Measurements from ENCODE around the gene MRPL24. TPM values are rescaled to one million over a fixed set of nuclear protein-coding genes. Genes with fewer than 3 reads are reported as not detected.

Gene MRPL24
- total and polyA plus RNA-seq, 2 of the 13 experiments (the other 11 are each of a cell fraction or from before 2014, with no cell fraction given): 38.1 to 42.9 TPM

- TF ChIP-seq MXD4 (CRISPR knock-in tag; IDR thresholded peaks at IDR 0.05) (0 out of 2 replicates have a peak, but pooled peaks have one; percentile 69), ZNF841 (CRISPR knock-in tag; IDR thresholded peaks at IDR 0.05; ENCODE audit: borderline replicate concordance) (no peak), ZKSCAN5 (CRISPR knock-in tag; IDR thresholded peaks at IDR 0.05) (peak; percentile 89), HOXD1 (CRISPR knock-in tag; IDR thresholded peaks at IDR 0.05) (peak; percentile 22; the same call in 1 of the 2 replicates), KDM1A (CRISPR knock-in tag; IDR thresholded peaks at IDR 0.05) (no peak), DNMT1 (CRISPR knock-in tag; IDR thresholded peaks at IDR 0.05) (no peak), ZNF558 (CRISPR knock-in tag; IDR thresholded peaks at IDR 0.05; ENCODE audit: borderline replicate concordance) (peak; percentile 79; the same call in 1 of the 2 replicates), ZNF703 (CRISPR knock-in tag; IDR thresholded peaks at IDR 0.05; ENCODE audit: borderline replicate concordance) (peak; percentile 53; the same call in 1 of the 2 replicates), ZNF609 (CRISPR knock-in tag; IDR thresholded peaks at IDR 0.05; ENCODE audit: borderline replicate concordance) (peak; percentile 68; the same call in 1 of the 2 replicates), ZNF30 (CRISPR knock-in tag; IDR thresholded peaks at IDR 0.05) (0 out of 2 replicates have a peak, but pooled peaks have one; percentile 77), SIN3A (IDR thresholded peaks at IDR 0.05; ENCODE audit: borderline replicate concordance, low read depth, low read length) (peak; percentile 23; the same call in 1 of the 2 replicates), ZNF792 (CRISPR knock-in tag; IDR thresholded peaks at IDR 0.05) (no peak), ZFX (CRISPR knock-in tag; IDR thresholded peaks at IDR 0.05; ENCODE audit: low read depth) (peak; percentile 98), TOE1 (CRISPR knock-in tag; IDR thresholded peaks at IDR 0.05) (no peak), ETV5 (CRISPR knock-in tag; IDR thresholded peaks at IDR 0.05; ENCODE audit: borderline replicate concordance) (peak; percentile 83), PRPF4 (IDR thresholded peaks at IDR 0.05; ENCODE audit: low read depth, low read length, poor library complexity, severe bottlenecking) (peak; percentile 10), GRHL1 (CRISPR knock-in tag; conservative IDR thresholded peaks at IDR 0.05) (no peak), ZFP82 (CRISPR knock-in tag; IDR thresholded peaks at IDR 0.05; ENCODE audit: borderline replicate concordance) (no peak)
- TF ChIP-seq, protein P1, sequence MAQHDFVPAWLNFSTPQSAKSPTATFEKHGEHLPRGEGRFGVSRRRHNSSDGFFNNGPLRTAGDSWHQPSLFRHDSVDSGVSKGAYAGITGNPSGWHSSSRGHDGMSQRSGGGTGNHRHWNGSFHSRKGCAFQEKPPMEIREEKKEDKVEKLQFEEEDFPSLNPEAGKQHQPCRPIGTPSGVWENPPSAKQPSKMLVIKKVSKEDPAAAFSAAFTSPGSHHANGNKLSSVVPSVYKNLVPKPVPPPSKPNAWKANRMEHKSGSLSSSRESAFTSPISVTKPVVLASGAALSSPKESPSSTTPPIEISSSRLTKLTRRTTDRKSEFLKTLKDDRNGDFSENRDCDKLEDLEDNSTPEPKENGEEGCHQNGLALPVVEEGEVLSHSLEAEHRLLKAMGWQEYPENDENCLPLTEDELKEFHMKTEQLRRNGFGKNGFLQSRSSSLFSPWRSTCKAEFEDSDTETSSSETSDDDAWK (CRISPR knock-in tag; IDR thresholded peaks at IDR 0.05): no peak
- TF ChIP-seq, protein P2, sequence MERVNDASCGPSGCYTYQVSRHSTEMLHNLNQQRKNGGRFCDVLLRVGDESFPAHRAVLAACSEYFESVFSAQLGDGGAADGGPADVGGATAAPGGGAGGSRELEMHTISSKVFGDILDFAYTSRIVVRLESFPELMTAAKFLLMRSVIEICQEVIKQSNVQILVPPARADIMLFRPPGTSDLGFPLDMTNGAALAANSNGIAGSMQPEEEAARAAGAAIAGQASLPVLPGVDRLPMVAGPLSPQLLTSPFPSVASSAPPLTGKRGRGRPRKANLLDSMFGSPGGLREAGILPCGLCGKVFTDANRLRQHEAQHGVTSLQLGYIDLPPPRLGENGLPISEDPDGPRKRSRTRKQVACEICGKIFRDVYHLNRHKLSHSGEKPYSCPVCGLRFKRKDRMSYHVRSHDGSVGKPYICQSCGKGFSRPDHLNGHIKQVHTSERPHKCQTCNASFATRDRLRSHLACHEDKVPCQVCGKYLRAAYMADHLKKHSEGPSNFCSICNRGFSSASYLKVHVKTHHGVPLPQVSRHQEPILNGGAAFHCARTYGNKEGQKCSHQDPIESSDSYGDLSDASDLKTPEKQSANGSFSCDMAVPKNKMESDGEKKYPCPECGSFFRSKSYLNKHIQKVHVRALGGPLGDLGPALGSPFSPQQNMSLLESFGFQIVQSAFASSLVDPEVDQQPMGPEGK (CRISPR knock-in tag; IDR thresholded peaks at IDR 0.05): peak; percentile 87
Observed at GRCh38 chr1:156740741-156741480, at the start of gene MRPL24 (continued).

All from HepG2 (cell line).